B cell (primary cell): ENCODE data around the gene RPS29. TPM values are rescaled to one million over a fixed set of nuclear protein-coding genes. Genes with fewer than 3 reads are reported as not detected.

Experiments used
- ATAC-seq: fragments of 200-7000 bp; cut with Tn5 transposase; one replicate; pipeline ENCODE4 v1.10.0; 2021; ENCODE audit warnings: low read depth, mild to moderate bottlenecking, moderate number of reproducible peaks, moderate library complexity
- CTCF ChIA-PET: fragments of 350-600 bp; sonication (Branson Sonifier 250); formaldehyde crosslinking; loops from one replicate; lab custom pipeline; 2021; ENCODE audit warnings: antibody characterized with exemption, inconsistent platforms; lab: Charles Lee
- POLR2A ChIA-PET: fragments of 350-600 bp; sonication (Branson Sonifier 250); formaldehyde crosslinking; loops from one replicate; lab custom pipeline; 2021; ENCODE audit warnings: antibody characterized with exemption; lab: Charles Lee
- DNase-seq: peaks from one replicate; pipeline ENCODE4 v3.0.0; 2013
- H2AFZ ChIP-seq: 2 replicates; pipeline ENCODE4 v1.6.1; 2012; ENCODE audit warnings: mild to moderate bottlenecking, low read depth, low read length; ENCODE audit not compliant: insufficient read depth, poor library complexity, severe bottlenecking
- H3K27ac ChIP-seq, 2 donors: 1 replicate in 1 of 2; 2 replicates in 1 of 2; pipeline ENCODE4 v1.5.1; 2012 to 2013; ENCODE audit warnings: low read length in 2 of 2, mild to moderate bottlenecking in 2 of 2, moderate library complexity in 1 of 2
- H3K27me3 ChIP-seq, 4 experiments: fragments of 200-600 bp in 1 of 4; sonication (generic) in 1 of 4; replicated peaks in 1 of 4; 1 replicate in 2 of 4; 2 replicates in 2 of 4; pipeline versions ENCODE4 v1.6.1 to v1.7.0; 2013 to 2016; ENCODE audit warnings: low read length in 3 of 4, mild to moderate bottlenecking in 2 of 4, mixed read lengths in 1 of 4, moderate library complexity in 1 of 4; ENCODE audit not compliant: insufficient read depth in 4 of 4, control insufficient read depth in 3 of 4; ENCODE audit errors: control extremely low read depth in 1 of 4
- H3K36me3 ChIP-seq, 2 experiments: replicated peaks in 1 of 2; 1 replicate in 1 of 2; 2 replicates in 1 of 2; pipeline versions ENCODE4 v1.6.1 to v1.7.1; 2013; ENCODE audit warnings: low read length in 1 of 2; ENCODE audit not compliant: insufficient read depth in 2 of 2, control insufficient read depth in 1 of 2; ENCODE audit errors: control extremely low read depth in 1 of 2, extremely low read depth in 1 of 2
- H3K4me1 ChIP-seq, 2 donors: fragments of 200-600 bp in 1 of 2; sonication (generic) in 1 of 2; 1 replicate in 1 of 2; 2 replicates in 1 of 2; pipeline versions ENCODE4 v1.5.1 to v1.6.1; 2013 to 2017; ENCODE audit warnings: low read length in 2 of 2; ENCODE audit not compliant: control insufficient read depth in 2 of 2, insufficient read depth in 2 of 2
- H3K4me2 ChIP-seq: replicated peaks from 2 replicates; pipeline ENCODE3; 2012; ENCODE audit warnings: mild to moderate bottlenecking, low read depth, low read length; ENCODE audit not compliant: poor library complexity, severe bottlenecking
- H3K4me3 ChIP-seq, 5 experiments: fragments of 200-600 bp in 1 of 5; sonication (generic) in 1 of 5; 1 replicate in 3 of 5; 2 replicates in 2 of 5; pipeline versions ENCODE4 v1.5.1 to v1.7.0; 2011 to 2016; ENCODE audit warnings: low read length in 4 of 5, mild to moderate bottlenecking in 4 of 5, low read depth in 2 of 5, control low read depth in 1 of 5, moderate library complexity in 1 of 5; ENCODE audit not compliant: insufficient read depth in 1 of 5; ENCODE audit errors: control extremely low read depth in 1 of 5, extremely low read depth in 1 of 5
- H3K79me2 ChIP-seq: fragments of 200-600 bp; sonication (generic); one replicate; pipeline ENCODE4 v1.6.0; 2016; ENCODE audit warnings: low read length; ENCODE audit not compliant: control insufficient read depth, insufficient read depth
- H3K9ac ChIP-seq: fragments of 200-600 bp; sonication (generic); 2 replicates; pipeline ENCODE4 v1.6.1; 2017; ENCODE audit warnings: mild to moderate bottlenecking, low read length, moderate library complexity
- H3K9me3 ChIP-seq, 3 donors: one replicate each; pipeline versions ENCODE4 v1.6.1 to v1.7.1; 2013; ENCODE audit warnings: low read length in 2 of 3; ENCODE audit not compliant: control insufficient read depth in 2 of 3, insufficient read depth in 1 of 3; ENCODE audit errors: control extremely low read depth in 1 of 3
- H4K20me1 ChIP-seq: 2 replicates; pipeline ENCODE4 v1.6.0; 2012; ENCODE audit warnings: mild to moderate bottlenecking, low read length; ENCODE audit not compliant: insufficient read depth, control insufficient read depth, poor library complexity, severe bottlenecking
- H3K27ac Mint-ChIP-seq: one replicate; pipeline ENCODE4 v1.8.0; 2021; ENCODE audit warnings: mixed read lengths
- H3K27me3 Mint-ChIP-seq: one replicate; pipeline ENCODE4 v1.8.0; 2021; ENCODE audit warnings: mixed read lengths
- H3K4me1 Mint-ChIP-seq: one replicate; pipeline ENCODE4 v1.8.0; 2021; ENCODE audit warnings: mixed read lengths
- H3K4me3 Mint-ChIP-seq: one replicate; pipeline ENCODE4 v1.8.0; 2021; ENCODE audit warnings: mixed read lengths
- H3K9me3 Mint-ChIP-seq: one replicate; pipeline ENCODE4 v1.8.0; 2022; ENCODE audit warnings: mixed read lengths; ENCODE audit not compliant: insufficient read depth
- CTCF ChIP-seq: fragments of 200-600 bp; IDR thresholded peaks from one replicate; pipeline ENCODE4 v1.8.0; 2022; ENCODE audit warnings: antibody characterized with exemption, mild to moderate bottlenecking
- EZH2 ChIP-seq: IDR thresholded peaks from 2 replicates; pipeline ENCODE4 v1.6.1; 2012; ENCODE audit warnings: borderline replicate concordance, low read depth, mild to moderate bottlenecking, moderate library complexity, low read length; ENCODE audit not compliant: insufficient read depth, poor library complexity, severe bottlenecking
- WGBS: methylation state at CpG from one replicate; pipeline ENCODE4 v1.1.5; 2013; ENCODE audit warnings: missing lambda C conversion rate; ENCODE audit not compliant: insufficient coverage; 5-methylcytosine and 5-hydroxymethylcytosine counted together
- intact Hi-C: fragments of 100-400 bp; cut with micrococcal nuclease; formaldehyde crosslinking; loops from one replicate; pipeline ENCODE4 v1.10.0; 2022
- polyA plus RNA-seq: library from polyadenylated mRNA; depleted of rRNA; stranded (reverse); fragments of >200 nt; gene quantifications from 2 replicates; pipeline ENCODE4 v1.2.3, GENCODE V29; 2012
- total RNA-seq, 2 donors: library from RNA; stranded (reverse); fragments of 120-200 nt in 1 of 2; gene quantifications; 1 replicate in 1 of 2; 2 replicates in 1 of 2; pipeline versions ENCODE4 v1.2.3 to v1.2.4, GENCODE V29; 2013 to 2022

The RPS29 gene
- total and polyA plus RNA-seq, 2 donors (not counting 1 experiment from before 2014, with no cell fraction given) = 2,873 to 29,966 TPM

- CTCF ChIA-PET = interaction anchor here (1.3 kb wide), 1 partner anchor 89 kb away, joined by 4 read pairs; no protein-coding TSS in a partner anchor
- Histone ChIP-seq H3K9ac (no peak overlapping the region), H3K4me2 (no peak overlapping the region), H3K9me3 (no peaks in the 10 kb centered on the region), H4K20me1 (no peaks in the 10 kb centered on the region), H3K4me1 (no peaks in the 10 kb centered on the region), H3K27ac (no peak overlapping the region), H3K4me3 (no peak overlapping the region), H3K36me3 (no peaks in the 10 kb centered on the region), H2AFZ (no peak overlapping the region), H3K27me3 (peaks cover 0 to 6% (median 0%) of the 10 kb centered on the region in 4 experiments), H3K79me2 (no peaks in the 10 kb centered on the region)
- Mint-ChIP-seq H3K4me1 (peaks cover 3% of the 10 kb centered on the region), H3K4me3 (no peak overlapping the region), H3K27ac (no peak overlapping the region), H3K9me3 (no peaks in the 10 kb centered on the region), H3K27me3 (no peaks in the 10 kb centered on the region)
- ATAC-seq (no peak), DNase-seq (no peak)
- POLR2A ChIA-PET = no interaction called here
- TF ChIP-seq EZH2 = no peak
- intact Hi-C loops = no loop called here
- no CpG with 5 or more reads among the region's 5 CpGs for WGBS
These were observed 35.6 kb downstream of the RPS29 start for GRCh38 chr14:49550286-49551184.

- Mint-ChIP-seq H3K27me3 (no peaks in the 10 kb centered on the region), H3K9me3 (no peaks in the 10 kb centered on the region), H3K4me3 (no peak overlapping the region), H3K4me1 (no peaks in the 10 kb centered on the region), H3K27ac (no peak overlapping the region)
- WGBS = 91% methylated on average over 2 of the region's 4 CpGs
- DNase-seq = no peak
- Histone ChIP-seq H3K79me2 (no peaks in the 10 kb centered on the region), H4K20me1 (no peaks in the 10 kb centered on the region), H3K9ac (no peak overlapping the region), H3K4me3 (no peak overlapping the region), H3K9me3 (no peaks in the 10 kb centered on the region), H3K27ac (no peak overlapping the region), H2AFZ (no peak overlapping the region), H3K36me3 (no peaks in the 10 kb centered on the region), H3K27me3 (peaks cover 0 to 6% (median 0%) of the 10 kb centered on the region in 4 experiments), H3K4me1 (no peaks in the 10 kb centered on the region), H3K4me2 (no peak overlapping the region)
- TF ChIP-seq EZH2 (no peak), CTCF (no peak)
- POLR2A ChIA-PET = no interaction called here
- CTCF ChIA-PET = no interaction called here
- ATAC-seq = no peak
- intact Hi-C loops = no loop called here
These were observed 36.3 kb downstream of the RPS29 start for GRCh38 chr14:49549881-49550280.
